Immature natural killer cell (primary cell): ENCODE results near the gene MEST. TPM values are rescaled to one million over a fixed set of nuclear protein-coding genes. Genes with fewer than 3 reads are reported as not detected.

Experiments
- polyA plus RNA-seq, 3 donors: library from polyadenylated mRNA; unstranded; fragments of 300-500 nt; fragmentation: Illumina TruSeq; gene quantifications; one replicate each; pipeline ENCODE4 v1.2.3, GENCODE V29; 2021

The MEST gene
- polyA plus RNA-seq, 3 donors from 2014 or later = 0.53 to 12.9 (median 3.0) TPM

Other genes starting within 250 kb of the MEST start
- not detected for gene CPA2, start 225.2 kb upstream of the MEST start, polyA plus RNA-seq
- not detected for gene CPA4, start 198.9 kb upstream of the MEST start, polyA plus RNA-seq
- not detected for gene CPA5, start 147.3 kb upstream of the MEST start, polyA plus RNA-seq
- gene CPA1, start 111.6 kb upstream of the MEST start, polyA plus RNA-seq = not detected
- gene CEP41, start 51.1 kb upstream of the MEST start, polyA plus RNA-seq = 10 to 100 TPM; 17.9 to 22.4 (median 20.8) TPM
- gene COPG2, start 176.7 kb downstream of the MEST start, polyA plus RNA-seq = 1 to 10 TPM in 2 of 3 donors, not detected in 1; 1.5 to 2.1 TPM
- not detected for gene TSGA13, start 194.5 kb downstream of the MEST start, polyA plus RNA-seq
- not detected for gene KLF14, start 242.1 kb downstream of the MEST start, polyA plus RNA-seq